Liver (tissue), 9 donors: ENCODE measurements around the gene LIN9. TPM values are rescaled to one million over a fixed set of nuclear protein-coding genes. Genes with fewer than 3 reads are reported as not detected.

ENCODE experiments used
- DNase-seq: peaks from one replicate; pipeline ENCODE4 v3.0.0-alpha.2; 2017; ENCODE audit warnings: low spot score
- H3K27ac ChIP-seq, 2 donors: one replicate each; pipeline ENCODE4 v1.7.0; 2013; ENCODE audit warnings: inconsistent platforms in 2 of 2, low read length in 2 of 2, control low read depth in 1 of 2, low read depth in 1 of 2, mild to moderate bottlenecking in 1 of 2
- H3K27me3 ChIP-seq, 4 donors: one replicate each; pipeline versions ENCODE4 v1.6.1 to v1.7.0; 2013; ENCODE audit warnings: low read length in 3 of 4, inconsistent platforms in 1 of 4, mild to moderate bottlenecking in 1 of 4, moderate library complexity in 1 of 4; ENCODE audit not compliant: control insufficient read depth in 4 of 4, insufficient read depth in 4 of 4
- H3K36me3 ChIP-seq, 4 donors: one replicate each; pipeline versions ENCODE4 v1.6.1 to v1.7.0; 2013; ENCODE audit warnings: low read length in 3 of 4, mild to moderate bottlenecking in 3 of 4, low read depth in 1 of 4, moderate library complexity in 1 of 4; ENCODE audit not compliant: control insufficient read depth in 4 of 4, insufficient read depth in 3 of 4
- H3K4me1 ChIP-seq, 4 donors: one replicate each; pipeline versions ENCODE4 v1.6.1 to v1.7.0; 2013; ENCODE audit warnings: low read length in 3 of 4, mild to moderate bottlenecking in 3 of 4, moderate library complexity in 1 of 4; ENCODE audit not compliant: control insufficient read depth in 4 of 4, insufficient read depth in 4 of 4
- H3K4me3 ChIP-seq, 3 donors: one replicate each; pipeline versions ENCODE4 v1.6.1 to v1.7.0; 2013; ENCODE audit warnings: low read length in 3 of 3, control low read depth in 1 of 3, low read depth in 1 of 3, mild to moderate bottlenecking in 1 of 3
- H3K9ac ChIP-seq, 2 donors: one replicate each; pipeline ENCODE4 v1.7.0; 2013; ENCODE audit warnings: low read length in 2 of 2, mild to moderate bottlenecking in 2 of 2, moderate library complexity in 2 of 2, control low read depth in 1 of 2, low read depth in 1 of 2
- H3K9me3 ChIP-seq, 4 donors: one replicate each; pipeline versions ENCODE4 v1.6.1 to v1.7.0; 2013; ENCODE audit warnings: low read length in 3 of 4; ENCODE audit not compliant: control insufficient read depth in 4 of 4
- EGR1 ChIP-seq, 2 donors: IDR thresholded peaks; 2 replicates each; pipeline ENCODE4 v1.6.1; 2016 to 2018; ENCODE audit warnings: antibody characterized with exemption in 2 of 2, low read depth in 2 of 2
- FOXA1 ChIP-seq: IDR thresholded peaks from 2 replicates; pipeline ENCODE4 v1.6.1; 2016; ENCODE audit warnings: antibody characterized with exemption
- FOXA2 ChIP-seq: IDR thresholded peaks from 2 replicates; pipeline ENCODE4 v1.6.1; 2016; ENCODE audit warnings: antibody characterized with exemption
- GABPA ChIP-seq, 2 donors: IDR thresholded peaks in 1 of 2; conservative IDR thresholded peaks in 1 of 2; 2 replicates each; pipeline ENCODE4 v1.6.1; 2016; ENCODE audit warnings: antibody characterized with exemption in 2 of 2, mild to moderate bottlenecking in 1 of 2, moderate library complexity in 1 of 2
- HNF4A ChIP-seq, 2 donors: conservative IDR thresholded peaks; 2 replicates each; pipeline ENCODE4 v1.6.1; 2016; ENCODE audit warnings: antibody characterized with exemption in 2 of 2, mild to moderate bottlenecking in 2 of 2
- HNF4G ChIP-seq: IDR thresholded peaks from 2 replicates; pipeline ENCODE4 v1.6.1; 2016; ENCODE audit warnings: antibody characterized with exemption
- JUND ChIP-seq, 2 donors: IDR thresholded peaks; 2 replicates each; pipeline ENCODE4 v1.6.1; 2016; ENCODE audit warnings: antibody characterized with exemption in 2 of 2
- NR2F2 ChIP-seq: IDR thresholded peaks from 2 replicates; pipeline ENCODE4 v1.6.1; 2016; ENCODE audit warnings: antibody characterized with exemption
- RAD21 ChIP-seq, 2 donors: IDR thresholded peaks; 2 replicates each; pipeline ENCODE4 v1.6.1; 2016; ENCODE audit warnings: antibody characterized with exemption in 2 of 2, mild to moderate bottlenecking in 2 of 2
- RXRA ChIP-seq, 2 donors: IDR thresholded peaks; 2 replicates each; pipeline ENCODE4 v1.6.1; 2017 to 2018; ENCODE audit warnings: antibody characterized with exemption in 2 of 2, mild to moderate bottlenecking in 1 of 2
- SP1 ChIP-seq: IDR thresholded peaks from 2 replicates; pipeline ENCODE4 v1.6.1; 2018; ENCODE audit warnings: antibody characterized with exemption, mild to moderate bottlenecking
- TAF1 ChIP-seq: conservative IDR thresholded peaks from 2 replicates; pipeline ENCODE4 v1.6.1; 2016; ENCODE audit warnings: antibody characterized with exemption, mild to moderate bottlenecking
- YY1 ChIP-seq: IDR thresholded peaks from 2 replicates; pipeline ENCODE4 v1.6.1; 2016; ENCODE audit warnings: antibody characterized with exemption, mild to moderate bottlenecking
- WGBS: extraction: QIAGEN DNeasy Blood & Tissue Kit; methylation state at CpG from one replicate; pipeline ENCODE4 v1.1.7; 2013; 5-methylcytosine and 5-hydroxymethylcytosine counted together
- polyA plus RNA-seq, 2 donors: library from polyadenylated mRNA; stranded (reverse) in 1 of 2; unstranded in 1 of 2; fragments of 200-250 nt in 1 of 2; fragments of >200 nt in 1 of 2; fragmentation: Nextera tagmentation in 1 of 2; extraction: Ambion mirVana in 1 of 2; gene quantifications; one replicate each; pipeline versions ENCODE4 v1.2.1 to v1.2.3, GENCODE V29; 2013 to 2015
- total RNA-seq, 2 donors: library from RNA; depleted of rRNA; stranded (reverse); fragments of >200 nt; gene quantifications; one replicate each; pipeline ENCODE4 v1.2.3, GENCODE V29; 2014
- TF ChIP-seq, protein P1 (sequence below): IDR thresholded peaks from 2 replicates; pipeline ENCODE4 v1.6.1; 2016; ENCODE audit warnings: antibody characterized with exemption, mild to moderate bottlenecking
- TF ChIP-seq, protein P2 (sequence below): fragments of 150-350 bp; IDR thresholded peaks from 2 replicates; pipeline ENCODE4 v1.5.1; 2017; ENCODE audit warnings: improper control_type of control experiment, low read depth, low read length; ENCODE audit not compliant: missing input control
- TF ChIP-seq, protein P3 (sequence below): IDR thresholded peaks from 2 replicates; pipeline ENCODE4 v1.6.1; 2016; ENCODE audit warnings: antibody characterized with exemption
- TF ChIP-seq, protein P4 (sequence below): IDR thresholded peaks from 2 replicates; pipeline ENCODE4 v1.6.1; 2016; ENCODE audit warnings: antibody characterized with exemption
- TF ChIP-seq, protein P5 (sequence below): IDR thresholded peaks from 2 replicates; pipeline ENCODE4 v1.6.1; 2016; ENCODE audit warnings: antibody characterized with exemption
- donor health status: healthy.
- donor health status: healthy.
- donor health status: healthy.
- donor health status: healthy.
- donor health status: healthy.

Gene LIN9
- total and polyA plus RNA-seq, 4 donors, result 0.50 to 7.9 (median 1.00) TPM

DNA sequence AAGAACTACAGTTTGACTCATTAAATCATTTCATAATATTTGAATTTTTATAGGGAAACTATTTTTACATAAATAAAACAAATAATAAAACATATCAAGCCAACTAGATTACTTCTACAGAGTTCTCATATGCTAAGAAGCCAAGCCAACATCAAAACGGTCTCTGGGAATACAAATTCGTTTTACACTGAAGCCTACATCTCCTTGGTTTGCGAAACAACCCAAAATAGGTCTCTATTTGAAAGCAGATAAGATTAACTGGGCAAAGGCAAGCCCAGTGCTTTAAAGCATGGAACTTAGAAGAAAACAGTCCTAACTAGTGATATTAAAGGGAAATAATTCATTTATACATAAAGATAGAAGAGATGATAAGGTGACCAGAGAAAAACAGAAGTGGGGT, 60.2 kb downstream of the LIN9 start:
- Histone ChIP-seq H3K27ac (no peak overlapping the region), H3K9me3 (no peaks in the 10 kb centered on the region), H3K4me1 (no peaks in the 10 kb centered on the region), H3K36me3 (peaks cover 0 to 4% (median 0%) of the 10 kb centered on the region in 4 donors), H3K4me3 (no peak overlapping the region), H3K27me3 (no peaks in the 10 kb centered on the region), H3K9ac (no peak overlapping the region)
- TF ChIP-seq SP1 (no peak), JUND (IDR thresholded peaks at IDR 0.05) (no peak), YY1 (no peak), HNF4G (no peak), EGR1 (IDR thresholded peaks at IDR 0.05; ENCODE audit: low read depth in 2 of 2) (no peak), RXRA (IDR thresholded peaks at IDR 0.05) (no peak), TAF1 (no peak), GABPA (IDR thresholded peaks at IDR 0.05 in 1 of 2, conservative IDR thresholded peaks at IDR 0.05 in 1 of 2) (no peak), NR2F2 (no peak), RAD21 (IDR thresholded peaks at IDR 0.05) (no peak)
- TF ChIP-seq, protein P1, sequence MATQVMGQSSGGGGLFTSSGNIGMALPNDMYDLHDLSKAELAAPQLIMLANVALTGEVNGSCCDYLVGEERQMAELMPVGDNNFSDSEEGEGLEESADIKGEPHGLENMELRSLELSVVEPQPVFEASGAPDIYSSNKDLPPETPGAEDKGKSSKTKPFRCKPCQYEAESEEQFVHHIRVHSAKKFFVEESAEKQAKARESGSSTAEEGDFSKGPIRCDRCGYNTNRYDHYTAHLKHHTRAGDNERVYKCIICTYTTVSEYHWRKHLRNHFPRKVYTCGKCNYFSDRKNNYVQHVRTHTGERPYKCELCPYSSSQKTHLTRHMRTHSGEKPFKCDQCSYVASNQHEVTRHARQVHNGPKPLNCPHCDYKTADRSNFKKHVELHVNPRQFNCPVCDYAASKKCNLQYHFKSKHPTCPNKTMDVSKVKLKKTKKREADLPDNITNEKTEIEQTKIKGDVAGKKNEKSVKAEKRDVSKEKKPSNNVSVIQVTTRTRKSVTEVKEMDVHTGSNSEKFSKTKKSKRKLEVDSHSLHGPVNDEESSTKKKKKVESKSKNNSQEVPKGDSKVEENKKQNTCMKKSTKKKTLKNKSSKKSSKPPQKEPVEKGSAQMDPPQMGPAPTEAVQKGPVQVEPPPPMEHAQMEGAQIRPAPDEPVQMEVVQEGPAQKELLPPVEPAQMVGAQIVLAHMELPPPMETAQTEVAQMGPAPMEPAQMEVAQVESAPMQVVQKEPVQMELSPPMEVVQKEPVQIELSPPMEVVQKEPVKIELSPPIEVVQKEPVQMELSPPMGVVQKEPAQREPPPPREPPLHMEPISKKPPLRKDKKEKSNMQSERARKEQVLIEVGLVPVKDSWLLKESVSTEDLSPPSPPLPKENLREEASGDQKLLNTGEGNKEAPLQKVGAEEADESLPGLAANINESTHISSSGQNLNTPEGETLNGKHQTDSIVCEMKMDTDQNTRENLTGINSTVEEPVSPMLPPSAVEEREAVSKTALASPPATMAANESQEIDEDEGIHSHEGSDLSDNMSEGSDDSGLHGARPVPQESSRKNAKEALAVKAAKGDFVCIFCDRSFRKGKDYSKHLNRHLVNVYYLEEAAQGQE, result no peak
- TF ChIP-seq, protein P2, sequence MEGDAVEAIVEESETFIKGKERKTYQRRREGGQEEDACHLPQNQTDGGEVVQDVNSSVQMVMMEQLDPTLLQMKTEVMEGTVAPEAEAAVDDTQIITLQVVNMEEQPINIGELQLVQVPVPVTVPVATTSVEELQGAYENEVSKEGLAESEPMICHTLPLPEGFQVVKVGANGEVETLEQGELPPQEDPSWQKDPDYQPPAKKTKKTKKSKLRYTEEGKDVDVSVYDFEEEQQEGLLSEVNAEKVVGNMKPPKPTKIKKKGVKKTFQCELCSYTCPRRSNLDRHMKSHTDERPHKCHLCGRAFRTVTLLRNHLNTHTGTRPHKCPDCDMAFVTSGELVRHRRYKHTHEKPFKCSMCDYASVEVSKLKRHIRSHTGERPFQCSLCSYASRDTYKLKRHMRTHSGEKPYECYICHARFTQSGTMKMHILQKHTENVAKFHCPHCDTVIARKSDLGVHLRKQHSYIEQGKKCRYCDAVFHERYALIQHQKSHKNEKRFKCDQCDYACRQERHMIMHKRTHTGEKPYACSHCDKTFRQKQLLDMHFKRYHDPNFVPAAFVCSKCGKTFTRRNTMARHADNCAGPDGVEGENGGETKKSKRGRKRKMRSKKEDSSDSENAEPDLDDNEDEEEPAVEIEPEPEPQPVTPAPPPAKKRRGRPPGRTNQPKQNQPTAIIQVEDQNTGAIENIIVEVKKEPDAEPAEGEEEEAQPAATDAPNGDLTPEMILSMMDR, result no peak
- TF ChIP-seq, protein P3, sequence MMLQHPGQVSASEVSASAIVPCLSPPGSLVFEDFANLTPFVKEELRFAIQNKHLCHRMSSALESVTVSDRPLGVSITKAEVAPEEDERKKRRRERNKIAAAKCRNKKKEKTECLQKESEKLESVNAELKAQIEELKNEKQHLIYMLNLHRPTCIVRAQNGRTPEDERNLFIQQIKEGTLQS, result no peak
- TF ChIP-seq, protein P4, sequence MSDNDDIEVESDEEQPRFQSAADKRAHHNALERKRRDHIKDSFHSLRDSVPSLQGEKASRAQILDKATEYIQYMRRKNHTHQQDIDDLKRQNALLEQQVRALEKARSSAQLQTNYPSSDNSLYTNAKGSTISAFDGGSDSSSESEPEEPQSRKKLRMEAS, result no peak
- TF ChIP-seq, protein P5, sequence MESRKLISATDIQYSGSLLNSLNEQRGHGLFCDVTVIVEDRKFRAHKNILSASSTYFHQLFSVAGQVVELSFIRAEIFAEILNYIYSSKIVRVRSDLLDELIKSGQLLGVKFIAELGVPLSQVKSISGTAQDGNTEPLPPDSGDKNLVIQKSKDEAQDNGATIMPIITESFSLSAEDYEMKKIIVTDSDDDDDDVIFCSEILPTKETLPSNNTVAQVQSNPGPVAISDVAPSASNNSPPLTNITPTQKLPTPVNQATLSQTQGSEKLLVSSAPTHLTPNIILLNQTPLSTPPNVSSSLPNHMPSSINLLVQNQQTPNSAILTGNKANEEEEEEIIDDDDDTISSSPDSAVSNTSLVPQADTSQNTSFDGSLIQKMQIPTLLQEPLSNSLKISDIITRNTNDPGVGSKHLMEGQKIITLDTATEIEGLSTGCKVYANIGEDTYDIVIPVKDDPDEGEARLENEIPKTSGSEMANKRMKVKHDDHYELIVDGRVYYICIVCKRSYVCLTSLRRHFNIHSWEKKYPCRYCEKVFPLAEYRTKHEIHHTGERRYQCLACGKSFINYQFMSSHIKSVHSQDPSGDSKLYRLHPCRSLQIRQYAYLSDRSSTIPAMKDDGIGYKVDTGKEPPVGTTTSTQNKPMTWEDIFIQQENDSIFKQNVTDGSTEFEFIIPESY, result no peak
- 82% methylated on average over 3 of the region's 3 CpGs for WGBS
- DNase-seq, result no peak

DNA sequence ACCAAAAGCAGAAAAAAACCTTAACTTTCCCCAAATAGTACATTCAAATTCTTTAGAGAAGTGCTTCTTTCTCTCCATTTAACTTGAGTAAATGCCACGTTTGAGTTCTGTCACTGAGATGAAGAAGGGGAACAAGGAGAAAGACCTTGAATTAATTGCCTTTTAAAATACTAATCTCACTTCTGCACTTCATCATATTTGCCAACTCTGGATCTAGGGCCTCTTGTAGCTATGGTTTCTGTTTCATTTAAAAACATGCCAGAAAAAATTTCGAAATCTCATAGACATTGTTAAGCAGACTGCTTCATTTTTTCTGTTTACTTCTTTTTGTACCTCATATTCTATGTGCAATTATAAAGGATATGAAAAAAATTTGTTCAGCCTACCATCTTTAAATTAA, 60.9 kb downstream of the LIN9 start:
- no peaks in the 10 kb centered on the region for H3K27me3 ChIP-seq
- peaks cover 0 to 4% (median 0%) of the 10 kb centered on the region in 4 donors for H3K36me3 ChIP-seq
- H3K9me3 ChIP-seq, result no peaks in the 10 kb centered on the region
- no peak overlapping the region for H3K9ac ChIP-seq
- 74% methylated on average over 2 of the region's 2 CpGs for WGBS
- H3K4me3 ChIP-seq, result no peak overlapping the region
- TF ChIP-seq RAD21 (IDR thresholded peaks at IDR 0.05) (no peak), YY1 (no peak), EGR1 (IDR thresholded peaks at IDR 0.05; ENCODE audit: low read depth in 2 of 2) (no peak), SP1 (no peak), HNF4G (no peak), HNF4A (conservative IDR thresholded peaks at IDR 0.05) (no peak), RXRA (IDR thresholded peaks at IDR 0.05) (no peak), GABPA (IDR thresholded peaks at IDR 0.05 in 1 of 2, conservative IDR thresholded peaks at IDR 0.05 in 1 of 2) (no peak), FOXA1 (no peak), NR2F2 (no peak), FOXA2 (no peak), JUND (IDR thresholded peaks at IDR 0.05) (no peak)
- TF ChIP-seq, protein P1, result no peak
- TF ChIP-seq, protein P3, result no peak
- TF ChIP-seq, protein P4, result no peak
- no peak for DNase-seq
- no peak overlapping the region for H3K27ac ChIP-seq
- no peaks in the 10 kb centered on the region for H3K4me1 ChIP-seq
